NCI-H460 (cell line): ENCODE results near the gene RTN4R. TPM values are rescaled to one million over a fixed set of nuclear protein-coding genes. Genes with fewer than 3 reads are reported as not detected.

ENCODE experiments used
- DNase-seq: peaks from one replicate; pipeline ENCODE4 v3.0.0-alpha.2; 2016; ENCODE audit warnings: low read depth; ENCODE audit errors: extremely low read depth
- total RNA-seq: library from RNA; depleted of rRNA; stranded (reverse); fragments of >200 nt; shearing (Covaris generic); gene quantifications from 2 replicates; pipeline ENCODE4 v1.2.3, GENCODE V29; 2014

Gene RTN4R
- total RNA-seq, 1 experiment from 2014 or later: 1.9 TPM

- no peak for DNase-seq
Measured at GRCh38 chr22:20219667-20220628, 48.2 kb downstream of the RTN4R start.

DNA sequence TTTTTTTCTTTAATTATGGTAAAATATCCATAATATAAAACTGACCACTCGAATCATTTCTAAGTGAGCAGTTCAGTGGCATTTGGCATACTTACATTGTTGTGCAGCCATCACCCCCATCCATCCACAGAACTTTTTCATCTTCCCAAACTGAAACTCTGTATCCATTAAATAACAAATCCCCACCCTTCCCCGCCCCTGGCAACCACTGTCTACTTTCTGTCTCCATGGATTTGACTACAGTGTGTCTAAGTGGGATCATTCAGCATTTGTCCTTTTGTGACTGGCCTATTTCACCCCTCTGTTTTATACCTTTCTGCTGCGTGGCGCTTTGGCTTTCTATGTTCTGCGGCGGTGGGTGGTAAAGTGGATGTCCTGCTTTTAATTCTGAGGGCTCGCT lies 49.1 kb downstream of the RTN4R start:
- DNase-seq: no peak

GRCh38 chr22:20218326-20218872 lies 49.7 kb downstream of the RTN4R start:
- no peak for DNase-seq

- no peak for DNase-seq
Measured at GRCh38 chr22:20217563-20217962, 50.6 kb downstream of the RTN4R start.

GRCh38 chr22:20216863-20217499 lies 51.1 kb downstream of the RTN4R start:
- DNase-seq: no peak

- DNase-seq: no peak
Measured at GRCh38 chr22:20215742-20216141, 52.4 kb downstream of the RTN4R start.

- no peak for DNase-seq
Measured at GRCh38 chr22:20214853-20215252, 53.3 kb downstream of the RTN4R start.

GRCh38 chr22:20213833-20214708 lies 54.0 kb downstream of the RTN4R start:
- no peak for DNase-seq

DNA sequence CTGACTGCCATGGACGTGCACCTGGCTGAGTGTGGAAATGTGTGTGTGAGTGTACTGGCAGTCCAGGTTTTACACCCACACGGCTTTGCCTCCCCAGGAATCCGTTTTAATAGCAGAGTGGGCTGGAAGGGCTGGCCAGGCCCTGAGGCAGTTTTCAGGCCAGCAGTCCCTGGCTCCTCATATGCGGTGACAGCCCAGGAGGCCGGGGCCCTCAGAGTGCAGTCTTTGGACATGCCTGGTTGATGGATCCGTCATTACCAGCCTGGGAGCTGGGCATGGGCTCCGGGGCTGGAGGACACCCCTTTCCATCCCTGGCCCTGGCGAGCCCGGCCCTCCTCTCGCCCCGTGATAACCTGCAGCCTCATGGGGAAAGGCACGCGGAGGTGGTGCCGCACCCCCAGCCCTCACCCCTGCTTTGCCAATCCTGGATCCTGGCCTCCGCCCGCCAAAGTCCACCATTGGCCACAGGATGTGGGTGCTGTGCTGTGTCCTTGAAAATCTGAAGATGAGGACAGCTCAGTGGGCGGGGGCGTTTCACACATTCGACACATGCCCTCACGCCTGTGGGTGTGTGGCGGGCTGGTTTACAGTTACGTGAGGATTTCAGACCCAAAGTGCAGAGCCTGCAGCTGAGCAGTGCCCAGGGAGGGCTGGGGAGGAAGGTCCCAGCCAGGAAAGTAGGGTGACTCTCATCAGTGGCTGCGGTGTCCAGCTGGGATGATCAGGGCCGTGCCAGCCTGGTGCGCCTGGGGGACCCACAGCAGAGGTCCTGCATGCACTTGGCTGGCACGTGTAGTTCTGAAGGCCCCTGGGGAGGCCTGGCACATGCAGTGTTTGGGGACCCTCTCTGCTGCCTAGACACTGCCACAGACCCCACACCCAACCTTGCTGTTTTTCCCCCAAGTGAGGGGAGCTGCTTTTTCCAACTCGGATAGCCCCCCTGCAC lies 55.1 kb downstream of the RTN4R start:
- no peak for DNase-seq

DNA sequence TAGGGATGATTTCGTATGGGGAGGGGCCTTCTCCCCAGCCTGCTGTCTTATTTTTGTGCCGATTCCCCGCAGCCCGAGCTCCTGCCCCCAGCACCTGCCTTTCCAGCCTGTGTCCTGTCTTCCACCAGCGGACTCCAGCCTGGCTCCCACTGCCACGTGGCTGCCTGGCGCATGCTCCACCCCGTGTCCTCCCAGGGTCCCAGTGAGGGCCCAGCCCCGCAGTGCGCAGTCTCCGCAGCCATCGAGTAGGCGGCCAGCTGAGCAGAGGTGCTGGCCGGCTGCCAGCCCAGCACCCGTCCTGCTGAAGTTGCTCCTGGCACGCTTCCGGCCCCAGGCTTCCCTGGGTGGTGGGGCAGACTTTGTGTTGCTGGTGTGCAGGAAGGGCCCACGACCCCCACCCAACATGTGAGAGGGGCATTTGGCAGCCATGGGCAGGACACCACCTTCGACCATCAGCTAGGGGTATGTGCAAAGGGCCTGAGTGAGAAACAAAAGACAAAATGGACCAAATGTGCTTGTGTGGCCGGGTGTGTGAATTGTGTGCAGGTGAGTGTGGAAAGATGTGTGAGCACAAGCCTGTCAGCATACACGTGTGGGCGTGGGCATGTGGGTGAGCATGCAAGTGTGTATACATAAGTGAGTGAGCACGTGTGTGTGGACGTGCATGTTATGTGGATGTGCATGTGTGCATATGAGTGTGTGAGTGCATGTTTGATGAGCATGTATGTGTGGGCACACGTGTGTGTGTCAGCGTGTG lies 55.9 kb downstream of the RTN4R start:
- no peak for DNase-seq

GRCh38 chr22:20211409-20211996 lies 56.6 kb downstream of the RTN4R start:
- no peak for DNase-seq

DNA sequence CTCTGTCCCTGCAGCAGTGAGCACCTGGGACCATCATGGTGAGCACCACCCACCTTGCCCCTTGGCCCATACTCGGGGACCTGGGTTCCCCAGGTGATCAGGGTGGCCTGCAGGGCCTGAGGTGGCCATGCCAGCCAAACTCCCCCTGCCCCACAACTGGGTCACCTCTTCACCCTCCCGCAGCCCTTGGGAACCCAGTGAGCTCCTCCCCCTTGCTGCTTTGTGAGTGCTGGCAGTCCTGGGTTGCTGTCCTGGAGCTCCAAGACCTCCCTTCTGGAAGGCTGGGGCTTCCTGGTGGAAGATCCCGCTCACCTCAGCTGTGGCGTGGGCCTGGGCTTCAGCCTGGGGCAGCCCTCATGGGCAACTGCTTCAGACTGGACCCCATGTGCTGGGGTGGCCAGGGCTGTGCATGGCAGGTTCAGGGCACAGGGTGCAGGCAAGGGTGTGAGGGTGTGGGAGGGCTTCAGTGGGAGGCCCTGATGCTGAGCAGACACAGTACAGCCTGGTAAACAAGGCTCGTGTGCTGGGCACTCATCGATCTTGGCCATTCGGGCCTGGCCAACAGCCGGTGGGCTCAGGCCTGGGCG lies 57.6 kb downstream of the RTN4R start:
- DNase-seq: no peak

DNA sequence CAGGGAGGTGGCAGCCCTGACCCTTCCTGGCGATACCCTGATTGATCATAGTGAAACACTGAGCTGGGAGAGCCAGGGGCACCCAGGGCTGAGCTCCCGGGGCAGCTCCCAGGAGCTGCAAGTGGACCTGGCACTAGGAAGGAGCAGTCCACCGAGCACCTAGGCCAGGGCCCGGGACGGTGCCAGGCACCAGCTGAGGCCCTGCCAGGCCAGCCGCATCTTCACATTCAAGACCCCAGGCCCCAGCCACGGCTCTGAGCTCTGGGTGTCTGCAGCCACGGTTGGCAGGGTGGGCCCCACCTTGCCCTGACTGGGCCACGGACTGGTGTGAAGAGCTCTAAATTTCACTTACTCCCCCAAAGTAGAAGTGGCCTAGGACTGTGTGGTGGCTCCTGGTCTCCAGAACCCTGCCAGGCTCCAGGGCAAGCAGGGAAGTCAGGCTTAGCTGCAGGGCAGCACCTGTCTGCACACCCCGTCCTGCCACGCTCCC lies 58.3 kb downstream of the RTN4R start:
- DNase-seq: no peak

- no peak for DNase-seq
Measured at GRCh38 chr22:20208713-20209310, 59.3 kb downstream of the RTN4R start.

DNA sequence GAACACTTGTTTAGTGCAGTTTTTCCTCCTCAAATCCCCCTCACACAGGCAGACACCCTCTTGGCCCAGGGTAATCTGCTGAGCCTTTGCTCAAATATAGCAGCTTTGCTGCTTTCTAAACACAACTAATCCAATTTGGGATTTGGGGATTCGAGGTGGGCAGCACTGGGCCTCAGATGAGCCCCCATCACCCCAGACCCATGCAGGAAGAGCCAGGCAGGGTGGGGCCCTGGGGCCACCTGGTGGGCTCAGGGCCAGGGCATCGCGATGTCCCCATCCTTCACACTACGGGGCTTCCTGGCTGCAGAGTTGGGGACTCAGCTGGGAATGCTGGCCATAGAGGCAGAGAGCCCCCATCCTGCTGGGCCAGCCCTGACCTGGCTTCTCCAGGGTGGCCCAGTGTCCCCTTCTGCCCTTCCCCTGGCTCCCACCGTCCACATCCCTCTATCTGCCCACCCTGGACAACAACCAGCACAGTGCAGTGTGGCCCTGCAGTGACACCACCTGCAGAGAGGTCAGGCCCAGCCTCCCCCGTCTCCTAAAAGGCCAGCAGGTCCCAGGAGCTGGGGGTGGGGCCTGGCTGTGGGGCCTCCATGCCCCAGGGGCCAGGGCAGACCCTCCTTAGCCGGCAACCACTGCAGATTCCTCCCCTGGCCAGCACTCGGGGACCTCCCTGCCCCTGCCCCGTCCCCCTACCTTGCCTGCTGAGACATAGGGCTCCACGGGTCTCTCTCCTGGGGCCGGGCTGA lies 60.7 kb downstream of the RTN4R start:
- DNase-seq: no peak

GRCh38 chr22:20206709-20207215 lies 61.4 kb downstream of the RTN4R start:
- no peak for DNase-seq
